Stimulated activated CD8-positive, alpha-beta memory T cell treated with anti-CD3 and anti-CD28 coated beads, Interleukin-15, amount 100 ng/mL, for 4 hours (primary cell): ENCODE results near the gene TMPRSS2.

ENCODE experiments used
- DNase-seq, 2 donors: peaks; one replicate each; pipeline ENCODE4 v3.0.0-alpha.2; 2020; ENCODE audit warnings: low read depth in 2 of 2

The TMPRSS2 gene

GRCh38 chr21:41509733-41510132 is 1.8 kb upstream of the TMPRSS2 start:
- DNase-seq, result no peak

GRCh38 chr21:41509145-41509496 is 1.2 kb upstream of the TMPRSS2 start:
- DNase-seq, result no peak

GRCh38 chr21:41508415-41509144 is 622 bp upstream of the TMPRSS2 start:
- DNase-seq, result no peak

GRCh38 chr21:41506611-41507520 is 1.1 kb downstream of the TMPRSS2 start:
- no peak for DNase-seq

GRCh38 chr21:41506005-41506594 is 1.9 kb downstream of the TMPRSS2 start:
- DNase-seq, result no peak

- no peak for DNase-seq
Measured at GRCh38 chr21:41504030-41504429, 3.9 kb downstream of the TMPRSS2 start.

GRCh38 chr21:41503331-41503730 is 4.6 kb downstream of the TMPRSS2 start:
- no peak for DNase-seq

- no peak for DNase-seq
Measured at GRCh38 chr21:41501919-41502318, 6.0 kb downstream of the TMPRSS2 start.

GRCh38 chr21:41500931-41501381 is 7.0 kb downstream of the TMPRSS2 start:
- DNase-seq, result no peak

GRCh38 chr21:41500363-41500762 is 7.6 kb downstream of the TMPRSS2 start:
- no peak for DNase-seq

GRCh38 chr21:41499920-41500319 is 8.0 kb downstream of the TMPRSS2 start:
- DNase-seq, result no peak

- DNase-seq, result no peak
Measured at GRCh38 chr21:41497788-41498187, 10.2 kb downstream of the TMPRSS2 start.

- no peak for DNase-seq
Measured at GRCh38 chr21:41497008-41497407, 10.9 kb downstream of the TMPRSS2 start.

- no peak for DNase-seq
Measured at GRCh38 chr21:41494242-41494641, 13.7 kb downstream of the TMPRSS2 start.

- DNase-seq, result no peak
Measured at GRCh38 chr21:41491412-41491811, 16.5 kb downstream of the TMPRSS2 start.

GRCh38 chr21:41490330-41490729 is 17.6 kb downstream of the TMPRSS2 start:
- DNase-seq, result no peak

GRCh38 chr21:41489329-41489728 is 18.6 kb downstream of the TMPRSS2 start:
- DNase-seq, result no peak

- DNase-seq, result no peak
Measured at GRCh38 chr21:41488080-41488479, 19.9 kb downstream of the TMPRSS2 start.

GRCh38 chr21:41487082-41487481 is 20.9 kb downstream of the TMPRSS2 start:
- no peak for DNase-seq

- DNase-seq, result no peak
Measured at GRCh38 chr21:41483973-41484372, 24.0 kb downstream of the TMPRSS2 start.

GRCh38 chr21:41483415-41483814 is 24.5 kb downstream of the TMPRSS2 start:
- no peak for DNase-seq

- DNase-seq, result no peak
Measured at GRCh38 chr21:41482980-41483379, 25.0 kb downstream of the TMPRSS2 start.

- no peak for DNase-seq
Measured at GRCh38 chr21:41482301-41482700, 25.7 kb downstream of the TMPRSS2 start.
